Hepatocyte (in vitro differentiated cells): ENCODE data around the gene PES1.

Experiments used
- EZH2 ChIP-seq: fragments of 200-600 bp; sonication (generic); IDR thresholded peaks from 2 replicates; pipeline ENCODE4 v1.6.1; 2016; ENCODE audit warnings: antibody characterized with exemption, mild to moderate bottlenecking, borderline replicate concordance
- EZH2phosphoT487 ChIP-seq: fragments of 200-600 bp; sonication (generic); IDR thresholded peaks from one replicate; pipeline ENCODE4 v1.6.1; 2018; ENCODE audit warnings: antibody characterized with exemption, mild to moderate bottlenecking, low read depth, moderate library complexity; ENCODE audit not compliant: unreplicated experiment, severe bottlenecking
- TF ChIP-seq, protein P1 (sequence below): fragments of 200-600 bp; sonication (generic); IDR thresholded peaks from 2 replicates; pipeline ENCODE4 v1.5.1; 2016; ENCODE audit warnings: antibody characterized with exemption, mild to moderate bottlenecking; ENCODE audit not compliant: poor library complexity

DNA sequence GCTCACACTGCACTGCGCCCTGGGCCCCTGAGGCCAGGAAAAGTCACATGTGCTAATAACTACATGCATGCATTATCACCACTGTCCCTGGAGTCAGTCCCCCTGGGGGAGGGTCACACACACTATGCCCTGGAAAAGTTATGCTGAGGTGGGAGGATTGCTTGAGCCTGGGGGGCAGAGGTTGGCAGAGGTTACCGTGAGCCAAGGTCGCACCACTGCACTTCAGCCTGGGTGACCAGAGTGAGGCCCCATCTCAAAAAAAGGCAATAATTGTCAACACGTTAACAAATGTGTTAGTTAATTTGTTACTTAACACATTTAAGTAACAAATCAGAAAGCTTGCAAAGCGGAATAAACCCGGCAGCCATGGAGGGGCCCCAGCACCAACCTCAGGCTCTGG, 31.8 kb downstream of the PES1 start:
- TF ChIP-seq, protein P1, sequence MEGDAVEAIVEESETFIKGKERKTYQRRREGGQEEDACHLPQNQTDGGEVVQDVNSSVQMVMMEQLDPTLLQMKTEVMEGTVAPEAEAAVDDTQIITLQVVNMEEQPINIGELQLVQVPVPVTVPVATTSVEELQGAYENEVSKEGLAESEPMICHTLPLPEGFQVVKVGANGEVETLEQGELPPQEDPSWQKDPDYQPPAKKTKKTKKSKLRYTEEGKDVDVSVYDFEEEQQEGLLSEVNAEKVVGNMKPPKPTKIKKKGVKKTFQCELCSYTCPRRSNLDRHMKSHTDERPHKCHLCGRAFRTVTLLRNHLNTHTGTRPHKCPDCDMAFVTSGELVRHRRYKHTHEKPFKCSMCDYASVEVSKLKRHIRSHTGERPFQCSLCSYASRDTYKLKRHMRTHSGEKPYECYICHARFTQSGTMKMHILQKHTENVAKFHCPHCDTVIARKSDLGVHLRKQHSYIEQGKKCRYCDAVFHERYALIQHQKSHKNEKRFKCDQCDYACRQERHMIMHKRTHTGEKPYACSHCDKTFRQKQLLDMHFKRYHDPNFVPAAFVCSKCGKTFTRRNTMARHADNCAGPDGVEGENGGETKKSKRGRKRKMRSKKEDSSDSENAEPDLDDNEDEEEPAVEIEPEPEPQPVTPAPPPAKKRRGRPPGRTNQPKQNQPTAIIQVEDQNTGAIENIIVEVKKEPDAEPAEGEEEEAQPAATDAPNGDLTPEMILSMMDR = no peak
- TF ChIP-seq EZH2phosphoT487 (no peak), EZH2 (no peak)
